ENCODE results near the gene TMEM132C.

The TMEM132C gene

DNA sequence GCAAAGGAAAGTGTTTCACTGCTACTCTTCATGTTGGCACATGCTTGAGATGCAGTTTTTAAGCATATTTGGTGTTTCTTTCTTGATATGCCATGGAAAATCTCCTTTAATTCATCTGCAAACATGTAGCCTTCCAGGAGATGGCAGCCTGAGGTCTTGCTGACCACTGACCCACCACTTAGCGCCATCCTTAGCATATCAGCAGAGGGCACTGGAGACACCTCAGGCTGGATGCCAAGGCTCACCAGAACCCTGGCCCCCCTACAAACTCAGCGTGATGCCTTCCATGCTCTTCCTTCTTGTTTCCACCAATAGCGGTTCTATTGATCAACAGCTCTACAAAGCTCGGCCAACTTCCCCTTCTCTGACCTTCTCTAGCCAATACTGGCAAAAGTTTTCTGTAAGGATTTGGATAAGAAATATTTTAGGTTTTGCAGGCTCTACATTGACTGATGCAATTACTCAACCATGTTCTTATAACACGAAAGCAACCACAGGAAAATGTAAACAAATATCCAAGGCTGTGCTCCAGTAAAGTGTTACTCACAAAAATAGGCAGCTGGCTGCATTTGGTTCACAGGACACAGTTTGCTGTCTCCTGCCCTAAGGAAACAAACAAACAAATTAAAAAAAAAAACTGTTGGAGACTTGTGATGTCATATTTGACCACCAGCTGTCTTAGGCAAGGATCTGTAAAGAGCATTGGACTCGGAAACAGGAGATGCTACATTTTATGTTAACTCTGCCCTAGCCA, 347.0 kb downstream of the TMEM132C start:
- DNase-seq, result no peak

DNA sequence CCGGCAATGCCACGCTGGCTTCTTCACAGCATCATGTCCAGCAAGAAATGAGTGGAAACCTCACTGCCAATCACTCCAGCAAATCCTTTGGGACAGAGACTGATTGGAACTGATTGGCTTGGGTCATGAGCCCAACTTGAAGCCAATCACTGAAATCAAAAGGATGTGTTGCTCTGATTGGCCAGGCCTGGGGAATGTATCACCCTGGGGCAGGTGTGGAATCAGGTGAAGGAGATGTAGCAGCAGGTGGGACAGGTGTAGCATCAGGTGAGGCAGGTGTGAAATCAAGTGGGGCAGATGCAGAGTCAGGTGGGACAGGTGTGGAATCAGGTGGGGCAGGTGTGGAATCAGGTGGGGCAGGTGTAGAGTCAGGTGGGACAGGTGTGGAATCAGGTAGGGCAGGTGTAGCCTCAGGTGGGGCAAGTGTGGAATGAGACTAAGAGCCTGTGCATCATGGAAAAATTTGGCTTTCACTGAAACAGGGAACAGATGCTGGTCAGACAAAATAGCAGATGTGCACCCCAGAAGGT, 350.4 kb downstream of the TMEM132C start:
- no peak for DNase-seq

DNA sequence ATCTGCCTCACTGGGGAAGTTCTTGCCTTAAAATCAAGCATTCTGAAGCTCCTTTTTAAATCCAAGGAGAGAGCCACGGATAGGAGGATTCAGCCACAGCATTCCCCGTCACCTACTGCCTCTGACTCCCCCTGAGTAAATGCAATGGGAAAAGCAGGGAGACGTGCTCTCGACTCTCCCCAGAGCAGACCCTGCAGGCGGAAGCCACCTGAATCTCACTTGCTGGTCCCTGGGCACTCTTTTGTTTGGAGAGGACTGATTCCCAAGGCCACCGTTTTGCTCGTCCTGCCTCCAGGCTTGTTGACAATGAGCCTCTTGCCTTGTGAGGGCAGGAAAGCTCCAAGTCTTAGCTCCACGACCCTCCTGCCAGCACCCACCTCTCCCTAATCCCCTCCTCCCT, 352.3 kb downstream of the TMEM132C start:
- no peak for DNase-seq

DNA sequence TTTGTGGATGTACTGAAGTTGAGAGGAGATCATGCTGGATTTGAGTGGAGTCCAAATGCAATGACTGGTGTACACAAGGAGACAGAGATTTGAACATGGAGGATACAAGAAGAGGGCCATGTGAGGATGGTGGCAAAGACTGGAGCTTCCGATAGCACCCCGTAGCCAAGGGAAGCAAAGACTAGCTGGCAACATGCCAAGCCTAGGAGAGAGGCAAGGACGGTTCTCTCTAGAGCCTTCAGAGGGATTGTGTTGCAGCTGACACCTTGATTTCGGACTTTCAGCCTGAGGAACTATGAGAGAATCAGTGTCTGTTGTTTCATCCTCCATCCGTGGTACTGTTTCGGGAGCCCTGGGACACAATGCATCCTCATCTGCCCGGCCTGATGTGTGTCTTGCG, 354.3 kb downstream of the TMEM132C start:
- no peak for DNase-seq

DNA sequence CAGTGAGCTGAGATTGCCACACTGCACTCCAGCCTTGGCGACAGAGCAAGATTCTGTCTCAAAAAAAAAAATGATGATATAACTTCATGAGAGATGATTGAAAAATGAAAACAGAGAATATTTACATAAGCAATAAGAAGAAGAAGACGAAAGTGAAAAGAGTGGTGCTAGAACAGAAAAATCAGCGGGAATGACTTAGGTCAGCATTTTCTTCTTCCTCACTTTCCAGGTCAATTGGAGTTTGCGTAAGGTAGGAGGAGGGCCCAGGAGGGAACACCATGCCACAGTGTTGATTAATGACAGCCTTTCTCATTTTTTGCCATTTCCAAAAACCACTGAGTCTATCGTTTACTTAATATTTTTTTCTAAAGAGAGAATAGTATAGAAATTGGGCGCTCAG, 356.8 kb downstream of the TMEM132C start:
- DNase-seq, result no peak

DNA sequence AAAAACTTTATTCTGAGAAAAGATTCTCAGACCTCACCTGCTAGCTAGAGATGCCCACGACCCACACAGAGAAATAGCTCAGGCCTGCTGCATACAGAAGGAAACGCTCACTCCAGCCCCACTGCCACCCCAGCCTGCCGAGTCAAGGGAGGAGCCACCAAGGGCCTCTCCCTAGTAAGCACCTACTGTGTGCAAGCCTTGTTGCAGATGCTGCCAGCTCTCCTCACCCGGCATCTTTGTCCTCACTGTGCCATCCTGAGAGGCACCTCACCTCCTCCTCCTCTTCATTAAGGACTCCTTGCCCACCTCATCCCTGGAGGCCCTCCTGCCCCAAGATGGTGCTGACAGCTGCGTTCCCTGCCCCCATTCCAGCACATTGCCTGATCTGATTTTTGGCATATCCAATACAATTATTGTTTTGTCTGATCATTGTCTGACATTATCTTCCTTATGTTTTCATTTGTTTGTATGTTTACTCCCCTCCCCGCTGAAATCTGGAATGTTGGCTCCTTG, 359.9 kb downstream of the TMEM132C start:
- DNase-seq, result no peak

DNA sequence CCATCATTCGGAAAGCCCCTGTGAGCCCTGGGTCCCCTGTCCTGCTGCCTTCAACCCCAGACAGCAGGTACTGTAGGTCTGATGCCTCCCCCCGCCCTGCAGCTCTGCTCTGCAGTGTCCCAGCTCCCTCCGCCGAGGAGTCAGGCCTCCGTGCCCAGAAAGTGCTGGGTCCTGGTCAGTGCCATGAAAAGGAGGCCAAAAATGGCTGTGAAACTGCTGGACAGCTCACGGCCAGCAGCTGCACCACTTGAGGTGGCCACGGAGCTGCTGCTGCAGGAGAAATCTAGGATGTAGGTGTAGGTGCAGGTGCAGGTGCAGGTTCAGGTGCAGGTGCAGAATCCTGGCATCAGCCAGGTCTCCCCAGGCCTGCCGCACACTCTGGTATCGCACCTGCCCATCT, 360.7 kb downstream of the TMEM132C start:
- no peak for DNase-seq

DNA sequence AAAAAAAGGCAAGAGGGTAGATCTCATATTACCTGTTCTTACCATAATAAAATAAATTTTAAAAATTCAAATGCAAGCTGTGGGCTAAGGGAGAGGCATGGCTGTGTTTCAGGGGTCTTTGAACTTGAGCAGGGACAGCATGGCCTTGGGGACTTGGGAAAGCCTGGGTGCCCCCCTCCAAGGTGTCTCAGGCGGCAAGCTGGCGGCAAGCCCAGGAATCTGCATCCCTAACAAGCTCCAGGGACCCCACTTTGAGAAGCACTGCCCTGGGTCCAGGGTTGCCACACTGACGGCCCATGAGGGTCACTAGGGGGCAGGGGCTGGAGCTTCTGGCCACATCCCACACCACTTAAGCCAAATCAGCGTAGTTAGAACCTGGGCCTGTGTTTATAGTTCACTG, 363.0 kb downstream of the TMEM132C start:
- no peak for DNase-seq

DNA sequence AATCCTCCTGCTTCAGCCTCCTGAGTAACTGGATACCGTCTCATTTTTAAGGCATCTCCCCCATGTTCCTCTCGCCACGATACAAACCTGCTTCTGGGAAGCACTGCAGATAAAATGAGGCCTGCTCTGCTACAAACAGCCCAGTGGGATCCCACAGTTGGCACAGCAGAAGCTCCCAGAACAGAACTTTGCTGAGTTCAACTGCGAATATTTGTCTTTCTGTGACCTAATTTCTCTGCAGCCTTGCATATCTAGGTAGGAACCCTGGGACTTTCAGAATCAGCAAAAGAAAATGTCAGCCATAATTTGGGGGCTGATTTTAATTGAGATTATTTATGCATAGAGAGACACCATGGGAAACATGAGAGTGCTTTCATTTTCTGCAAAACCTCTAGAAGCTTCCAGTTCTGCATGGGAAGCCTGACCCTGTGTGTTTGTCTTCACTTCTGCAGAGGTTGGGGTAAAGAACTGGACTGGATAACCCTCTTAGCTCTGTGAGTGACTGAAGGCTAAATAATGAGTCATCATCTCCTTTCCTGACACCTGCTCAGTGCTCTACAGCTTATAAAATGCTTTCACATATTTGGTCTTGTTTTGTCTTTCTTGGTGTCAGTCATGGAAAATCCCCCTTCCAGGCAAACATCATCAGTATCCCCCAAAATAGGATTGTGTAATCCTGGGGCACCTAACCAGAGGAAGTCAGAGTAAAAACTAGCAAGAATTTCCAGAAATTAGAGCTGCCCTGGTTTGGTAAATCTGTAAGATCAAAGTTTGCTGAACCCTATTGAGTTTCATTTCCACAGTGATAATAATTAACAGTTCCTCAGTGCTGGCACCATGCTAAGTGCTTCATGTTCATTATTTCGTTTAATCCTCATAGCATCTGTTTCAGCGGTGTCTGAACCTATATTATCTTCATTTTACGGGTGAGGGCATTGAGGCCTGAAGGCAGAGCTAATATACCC, 371.0 kb downstream of the TMEM132C start:
- no peak for DNase-seq

DNA sequence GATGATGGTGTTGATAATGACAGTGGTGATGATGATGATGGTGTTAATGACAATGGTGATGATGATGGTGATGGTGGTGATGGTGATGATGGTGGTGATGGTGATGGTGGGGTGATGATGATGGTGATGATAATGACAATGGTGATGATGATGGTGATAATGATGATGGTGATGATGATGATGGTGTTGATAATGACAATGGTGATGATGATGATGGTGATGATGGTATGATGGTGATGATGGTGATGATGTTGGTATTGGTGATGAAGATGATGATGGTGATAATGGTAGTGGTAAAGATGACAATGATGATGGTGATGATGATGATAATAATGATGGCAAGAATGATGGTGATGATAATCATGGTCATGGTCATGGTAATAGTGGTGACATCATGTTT, 372.1 kb downstream of the TMEM132C start:
- DNase-seq, result no peak

DNA sequence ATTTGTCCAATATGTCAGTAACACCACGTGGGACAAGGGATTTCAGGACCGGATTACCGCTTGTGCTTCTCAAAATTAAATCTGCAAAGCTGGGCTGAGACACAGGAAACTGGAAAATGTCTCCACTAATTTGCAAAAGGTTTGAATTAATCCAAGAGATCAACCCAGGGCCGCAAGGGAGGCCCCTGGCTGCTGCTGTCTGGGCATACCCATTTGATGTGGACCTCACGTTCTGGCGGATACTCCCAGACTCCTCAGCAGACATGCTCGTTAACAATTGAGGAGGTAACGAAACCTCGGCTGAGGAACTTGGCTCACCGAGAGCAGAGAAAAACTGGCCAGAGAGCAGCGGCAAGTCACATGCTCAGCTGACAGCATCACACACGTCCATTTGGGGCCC, 376.2 kb downstream of the TMEM132C start:
- no peak for DNase-seq

DNA sequence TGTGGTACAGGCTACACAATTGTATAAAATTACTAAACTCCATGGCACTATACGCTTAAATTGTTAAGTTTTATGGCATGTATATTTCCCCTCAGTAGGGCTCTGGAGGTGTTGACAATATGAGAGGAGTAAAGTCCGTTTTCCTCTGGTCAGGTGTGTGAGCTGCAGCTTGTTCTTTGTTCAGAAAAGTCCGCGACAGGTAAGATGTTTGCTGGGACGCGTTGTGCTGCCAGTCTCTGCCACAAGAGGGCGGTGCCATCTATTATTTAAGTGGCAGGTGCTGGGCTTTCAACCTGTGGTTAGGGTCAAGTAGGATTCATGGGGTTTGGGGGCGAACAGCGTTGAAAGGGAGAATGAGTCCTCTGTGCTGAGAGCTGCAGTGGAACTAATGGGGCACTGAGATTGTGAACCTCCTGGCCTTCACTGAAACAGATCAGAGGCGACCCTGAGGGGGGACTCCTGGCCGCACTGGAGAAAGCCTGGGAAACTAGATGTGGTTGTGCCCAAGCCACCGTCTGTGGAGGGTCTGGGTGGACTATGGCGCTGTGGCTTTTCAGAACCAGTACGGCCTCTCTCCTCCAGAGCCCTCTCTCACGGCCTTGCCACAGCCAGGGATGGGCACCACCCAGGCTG, 377.8 kb downstream of the TMEM132C start:
- no peak for DNase-seq

DNA sequence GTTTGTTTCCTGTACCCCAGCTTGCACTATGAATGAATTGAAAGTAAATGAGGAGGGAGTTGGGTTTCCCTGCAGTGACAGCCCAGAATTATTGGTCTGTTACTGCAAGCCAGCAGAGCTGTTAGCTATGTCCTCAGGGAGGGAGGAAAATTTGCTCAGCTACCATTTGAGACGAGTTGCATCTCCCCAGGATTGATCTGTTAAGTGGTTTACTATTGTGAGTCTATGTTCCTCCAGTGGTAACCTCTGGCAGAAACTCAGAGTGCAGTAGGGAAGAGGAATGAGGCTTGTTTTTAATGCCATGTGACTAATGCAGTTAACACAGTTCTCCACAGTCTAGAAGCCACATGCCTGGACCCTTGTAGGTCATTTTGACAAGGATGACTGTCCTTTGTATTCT, 382.9 kb downstream of the TMEM132C start:
- no peak for DNase-seq

DNA sequence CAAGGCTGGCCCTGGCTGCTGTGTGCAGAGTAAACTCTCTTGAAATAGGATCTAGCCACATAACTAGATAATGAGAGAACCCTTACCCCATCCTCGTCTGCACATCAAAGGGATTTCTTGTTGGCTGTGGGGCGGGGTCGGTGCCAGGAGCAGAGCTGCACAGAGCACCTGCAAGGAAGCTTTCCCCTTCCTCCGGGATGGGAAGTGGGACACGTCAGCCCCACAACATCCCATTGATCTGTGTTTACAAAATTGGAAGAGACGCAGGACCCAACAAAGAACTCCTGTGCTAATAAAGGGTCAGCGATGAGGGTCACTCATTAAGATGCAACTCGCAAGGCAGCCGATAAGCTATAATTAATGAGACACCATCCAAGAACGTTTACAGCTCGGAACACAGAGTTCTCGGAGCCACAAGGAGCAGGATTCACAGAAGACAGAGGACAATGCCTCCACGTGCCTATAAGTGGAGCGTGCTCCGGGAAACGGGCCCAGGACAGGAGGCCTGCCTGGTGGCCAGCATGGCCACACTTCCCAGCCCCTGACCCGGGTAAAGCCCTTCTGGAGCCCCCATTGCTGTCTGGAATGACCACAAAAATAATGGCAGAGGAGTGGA, 385.3 kb downstream of the TMEM132C start:
- no peak for DNase-seq

DNA sequence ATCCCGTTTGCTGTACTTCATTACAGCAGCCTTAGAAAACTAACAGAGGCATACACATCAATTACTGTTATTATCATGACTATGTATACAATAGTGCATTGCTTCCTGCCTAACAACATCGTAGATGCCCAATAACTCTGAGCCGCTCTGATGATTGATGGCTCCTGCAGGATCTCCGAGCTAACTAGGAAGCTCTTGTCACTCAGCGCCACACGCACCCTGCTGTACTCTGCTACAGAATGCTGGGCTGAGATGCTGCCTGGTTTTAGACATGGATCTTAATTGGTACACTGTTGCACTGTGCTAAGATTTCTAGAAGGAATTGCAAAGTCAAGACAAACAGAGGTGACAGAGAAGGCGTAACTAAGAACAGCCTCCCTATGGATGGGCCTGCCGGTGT, 387.5 kb downstream of the TMEM132C start:
- no peak for DNase-seq

DNA sequence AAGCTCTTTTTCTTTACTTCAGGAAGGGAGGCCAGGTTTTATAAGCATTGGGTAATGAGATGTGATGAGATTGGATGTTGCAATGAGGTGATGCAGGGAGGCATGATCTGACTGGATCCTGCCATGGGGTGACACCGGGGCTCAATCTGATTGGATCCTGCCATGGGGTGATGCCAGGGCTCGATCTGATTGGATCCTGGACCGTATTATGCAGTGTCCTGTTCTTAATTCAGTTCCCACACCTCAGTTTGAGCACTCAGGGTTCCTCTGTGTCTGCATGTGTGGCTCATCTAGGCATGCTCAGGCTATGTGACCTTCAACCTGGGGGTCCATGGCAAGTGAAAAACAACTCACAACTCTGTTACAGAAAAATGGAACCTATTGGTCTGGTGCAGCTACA, 390.4 kb downstream of the TMEM132C start:
- DNase-seq, result no peak

DNA sequence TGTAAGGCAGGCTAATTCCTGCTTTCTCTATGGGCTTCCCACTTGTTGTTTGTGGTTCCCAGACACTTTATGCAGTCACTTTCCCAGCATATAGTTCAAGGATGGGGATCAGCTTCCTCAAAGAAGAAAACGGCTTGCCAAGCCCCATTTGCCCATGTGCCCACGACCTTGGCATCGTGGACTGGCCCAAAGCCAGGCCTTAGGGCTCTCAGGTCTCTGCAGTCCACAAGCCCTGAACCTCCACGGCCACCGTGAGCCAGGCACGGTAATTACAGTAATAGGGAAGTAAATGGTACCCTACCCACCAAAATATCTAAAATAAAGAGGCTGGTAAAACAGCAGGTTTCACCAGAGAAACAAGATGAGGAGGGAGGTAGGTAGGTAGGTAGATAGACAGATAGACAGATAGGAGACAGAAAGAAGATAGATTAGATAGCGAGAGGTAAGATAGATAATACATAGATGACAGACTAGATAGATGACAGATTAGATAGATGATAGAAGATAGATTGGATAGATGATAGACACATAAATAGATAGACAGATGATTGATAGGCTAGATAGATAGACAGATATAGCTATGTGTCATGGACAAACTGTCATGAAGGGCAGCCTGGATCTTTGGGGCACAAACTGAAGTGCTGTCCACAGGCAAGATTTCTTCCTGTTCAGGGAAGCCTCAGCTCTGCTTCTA, 393.7 kb downstream of the TMEM132C start:
- DNase-seq, result no peak

DNA sequence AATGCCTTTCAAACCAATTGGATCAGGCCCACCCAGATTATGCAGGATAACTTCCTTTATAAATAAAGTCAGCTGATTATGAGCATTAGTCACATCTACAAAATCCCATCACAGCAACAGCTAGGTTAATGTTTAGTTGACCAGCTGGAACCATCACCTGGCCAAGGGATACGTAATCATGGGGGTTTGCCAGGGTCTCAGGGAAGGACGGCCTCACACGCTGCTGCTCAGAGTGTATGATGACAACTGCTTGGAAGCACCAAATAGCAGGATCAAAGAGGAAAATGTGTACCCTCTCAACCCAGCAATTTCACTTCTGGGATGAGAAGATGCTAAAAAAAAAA, 394.2 kb downstream of the TMEM132C start:
- no peak for DNase-seq

DNA sequence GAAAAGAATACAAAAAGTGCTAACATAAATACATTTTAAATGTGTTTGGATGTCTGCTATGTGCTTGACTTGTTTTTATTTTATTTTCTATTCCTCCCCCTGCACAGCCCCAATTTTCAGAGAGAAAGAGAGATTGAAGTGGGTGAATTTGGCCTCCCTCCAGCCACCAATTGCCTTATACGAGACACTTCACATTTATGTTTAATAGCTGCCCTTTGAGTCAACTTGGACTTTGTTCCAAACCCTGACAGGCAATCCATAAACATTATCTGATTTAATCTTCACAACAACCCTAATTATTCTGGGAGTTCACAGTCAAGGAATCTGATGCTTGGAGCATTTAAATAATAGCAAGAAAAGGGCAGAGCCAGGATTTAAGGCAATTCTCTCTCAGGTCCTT, 395.1 kb downstream of the TMEM132C start:
- no peak for DNase-seq

DNA sequence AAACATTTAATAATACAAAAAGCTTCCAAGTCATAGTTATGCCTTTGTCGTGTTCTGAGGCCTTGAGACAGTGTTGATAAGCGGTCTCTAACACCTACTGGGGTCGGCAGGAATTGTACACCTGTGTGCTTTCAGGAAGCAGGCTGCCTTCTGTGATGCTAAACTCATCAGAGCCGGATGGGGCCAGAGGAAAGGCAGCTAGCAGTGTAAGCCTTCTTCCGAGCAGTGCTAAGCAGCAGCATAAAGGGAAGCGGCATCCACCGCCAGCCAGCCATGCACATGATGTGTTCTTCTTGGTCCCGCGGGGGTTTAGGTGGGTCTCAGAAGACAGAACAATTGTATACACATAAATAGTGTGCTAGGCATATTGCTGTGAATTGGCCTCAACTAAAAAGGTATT, 397.5 kb downstream of the TMEM132C start:
- DNase-seq, result no peak

DNA sequence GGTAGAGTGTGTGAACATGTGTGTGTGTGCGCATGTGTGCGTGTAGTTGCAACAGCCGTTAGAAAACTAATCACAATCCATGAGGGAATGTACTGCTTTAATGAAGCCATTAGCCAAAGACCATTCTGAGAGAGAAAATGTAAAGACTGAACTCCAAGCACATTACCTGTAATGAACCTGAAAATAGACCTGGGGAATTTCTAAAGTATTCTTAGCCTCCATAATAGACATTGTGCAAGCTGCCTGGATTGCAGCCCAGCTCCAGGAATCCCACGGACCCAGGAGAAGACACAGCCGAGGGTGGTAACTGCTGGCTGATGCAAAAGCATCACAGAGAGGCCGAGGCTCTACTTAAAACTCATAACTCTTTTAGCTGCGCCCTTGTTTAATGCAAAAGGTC, 400.2 kb downstream of the TMEM132C start:
- DNase-seq, result no peak

DNA sequence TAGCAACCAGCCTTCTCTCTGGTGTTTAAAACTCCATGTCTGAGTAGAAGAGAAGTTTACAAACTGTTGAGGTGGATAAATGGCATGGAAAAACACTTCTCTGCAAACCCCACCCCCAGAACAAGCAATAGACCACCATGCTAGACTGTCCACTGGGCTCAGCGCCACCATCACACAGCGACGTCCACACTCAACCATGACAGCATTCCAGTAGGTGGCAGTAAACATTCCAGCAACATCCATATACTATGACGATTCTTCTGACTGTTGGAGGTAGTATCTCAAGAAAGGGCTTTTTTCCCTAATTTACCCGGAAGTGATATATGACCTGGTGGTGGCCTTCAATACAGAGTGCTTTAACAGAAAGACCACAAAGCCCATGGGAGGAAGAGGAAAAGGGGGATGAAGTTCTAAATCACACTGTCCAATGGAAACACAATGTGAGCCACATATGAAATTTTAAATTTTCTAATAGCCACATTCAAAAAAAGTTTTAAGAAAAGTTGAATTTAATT, 404.6 kb downstream of the TMEM132C start:
- no peak for DNase-seq

Data from cortex of kidney (tissue), 1 donor.